K562 (cell line): ENCODE measurements around the gene ZNF189. TPM values are rescaled to one million over a fixed set of nuclear protein-coding genes. Genes with fewer than 3 reads are reported as not detected.

Source experiments
- ATAC-seq: fragments of 200-7000 bp; cut with Tn5 transposase; 3 replicates; pipeline ENCODE4 v1.9.1; 2020; ENCODE audit warnings: moderate library complexity
- BruUV-seq: library from RNA; stranded (reverse); fragments of 400-500 nt; replicated peaks from 2 replicates; lab custom pipeline; 2021; lab: Mats Ljungman, UMichigan
- CTCF ChIA-PET: fragments of 300-600 bp; formaldehyde crosslinking; extraction: SDS; loops from one replicate; lab custom pipeline; 2021; ENCODE audit warnings: low intra/inter-chr PET ratio; lab: Yijun Ruan, JAX
- POLR2A ChIA-PET: fragments of 300-600, 350-650 bp; sonication (Branson Sonifier 250); formaldehyde crosslinking; extraction: SDS; loops from one replicate; lab custom pipeline; 2021; ENCODE audit warnings: antibody characterized with exemption, inconsistent platforms; lab: Yijun Ruan, JAX
- DNase-seq, 4 experiments: peaks; one replicate each; pipeline versions ENCODE4 v3.0.0 to v3.0.0-alpha.2; 2011 to 2018; ENCODE audit warnings: low spot score in 3 of 4, mixed read lengths in 3 of 4; ENCODE audit errors: extremely low read depth in 1 of 4
- FAIRE-seq: peaks from 2 replicates; lab custom pipeline; 2011; peaks lifted over from hg19 to GRCh38; lab: Jason Lieb, UNC
- H2AFZ ChIP-seq: 2 replicates; pipeline ENCODE4 v1.6.0; 2011; ENCODE audit warnings: low read depth, low read length, control low read depth, inconsistent platforms
- H3K27ac ChIP-seq: fragments of 200-600 bp; 3 replicates; pipeline ENCODE4 v1.8.0; 2011; ENCODE audit warnings: low read depth, mild to moderate bottlenecking, control low read depth, inconsistent platforms, low read length, moderate library complexity, mixed read lengths; ENCODE audit errors: extremely low read depth
- H3K27me3 ChIP-seq, 2 experiments: fragments of 300-600 bp in 1 of 2; 2 replicates in 1 of 2; 3 replicates in 1 of 2; pipeline versions ENCODE4 v1.6.0 to v1.8.0; 2011; ENCODE audit warnings: inconsistent platforms in 2 of 2, low read length in 2 of 2, mild to moderate bottlenecking in 1 of 2, mixed read lengths in 1 of 2, moderate library complexity in 1 of 2; ENCODE audit not compliant: control insufficient read depth in 2 of 2, insufficient read depth in 2 of 2
- H3K36me3 ChIP-seq: fragments of 300-600 bp; 3 replicates; pipeline ENCODE4 v1.8.0; 2011; ENCODE audit warnings: mild to moderate bottlenecking, low read length, inconsistent platforms; ENCODE audit not compliant: control insufficient read depth, insufficient read depth
- H3K4me1 ChIP-seq, 2 experiments: fragments of 200-600 bp in 1 of 2; replicated peaks in 1 of 2; 2 replicates in 1 of 2; 3 replicates in 1 of 2; pipeline versions ENCODE4 v1.5.1 to v1.8.0; 2011; ENCODE audit warnings: inconsistent platforms in 2 of 2, low read length in 2 of 2, mild to moderate bottlenecking in 1 of 2, mixed read lengths in 1 of 2, moderate library complexity in 1 of 2; ENCODE audit not compliant: control insufficient read depth in 2 of 2, insufficient read depth in 2 of 2
- H3K4me2 ChIP-seq: 2 replicates; pipeline ENCODE4 v1.6.1; 2011; ENCODE audit warnings: low read length, control low read depth, inconsistent platforms, mixed read lengths; ENCODE audit not compliant: insufficient read depth
- H3K4me3 ChIP-seq: fragments of 200-600 bp; sonication (generic), shearing (Covaris generic); 2 replicates; pipeline ENCODE4 v1.5.1; 2016; ENCODE audit warnings: control low read depth, inconsistent platforms
- H3K79me2 ChIP-seq: fragments of 200-600 bp; 3 replicates; pipeline ENCODE4 v1.8.0; 2011; ENCODE audit warnings: low read length, inconsistent platforms; ENCODE audit not compliant: control insufficient read depth, insufficient read depth
- H3K9ac ChIP-seq, 2 experiments: 2 replicates each; pipeline versions ENCODE4 v1.6.0 to v1.6.1; 2011; ENCODE audit warnings: low read depth in 2 of 2, low read length in 2 of 2, control low read depth in 1 of 2, inconsistent platforms in 1 of 2, mild to moderate bottlenecking in 1 of 2, mixed read lengths in 1 of 2; ENCODE audit not compliant: insufficient read depth in 1 of 2
- H3K9me1 ChIP-seq: one replicate; pipeline ENCODE4 v1.6.0; 2011; ENCODE audit warnings: inconsistent platforms, mild to moderate bottlenecking, low read length, moderate library complexity; ENCODE audit not compliant: control insufficient read depth, insufficient read depth
- H3K9me3 ChIP-seq: replicated peaks from 2 replicates; pipeline ENCODE4 v1.5.1; 2011; ENCODE audit warnings: low read depth, low read length, inconsistent platforms; ENCODE audit not compliant: control insufficient read depth, insufficient read depth
- H4K20me1 ChIP-seq: replicated peaks from 2 replicates; pipeline ENCODE4 v1.6.1; 2011; ENCODE audit warnings: low read length, inconsistent platforms, mixed read lengths; ENCODE audit not compliant: control insufficient read depth, insufficient read depth
- ASH1L ChIP-seq: fragments of 450-650 bp; IDR thresholded peaks from 2 replicates; pipeline ENCODE4 v1.6.1; 2018; ENCODE audit warnings: borderline replicate concordance, mild to moderate bottlenecking, low read depth; ENCODE audit not compliant: partially characterized antibody
- FOXA1 ChIP-seq: fragments of 450-650 bp; IDR thresholded peaks from 2 replicates; pipeline ENCODE4 v1.6.1; 2016; ENCODE audit warnings: mild to moderate bottlenecking, borderline replicate concordance
- FOXK1 ChIP-seq: sonication (generic); formaldehyde crosslinking; IDR thresholded peaks from 2 replicates; pipeline ENCODE4 v1.8.0; 2022; ENCODE audit warnings: missing genetic modification reagents, mild to moderate bottlenecking, borderline replicate concordance
- HNRNPK ChIP-seq: fragments of 200-400 bp; formaldehyde crosslinking; IDR thresholded peaks from one replicate; pipeline ENCODE4 v1.6.1; 2018; ENCODE audit warnings: mild to moderate bottlenecking, low read depth, low read length; ENCODE audit not compliant: poor library complexity, severe bottlenecking
- KDM1A ChIP-seq, 2 experiments: fragments of 450-650 bp; IDR thresholded peaks; 2 replicates each; pipeline ENCODE4 v1.6.1; 2016; ENCODE audit warnings: mild to moderate bottlenecking in 2 of 2
- KLF16 ChIP-seq: IDR thresholded peaks from 2 replicates; pipeline ENCODE4 v1.6.1; 2016; ENCODE audit warnings: antibody characterized with exemption
- SIX5 ChIP-seq, 2 experiments: IDR thresholded peaks; 2 replicates each; pipeline ENCODE4 v1.6.1; 2011; ENCODE audit warnings: low read length in 2 of 2, borderline replicate concordance in 1 of 2, low read depth in 1 of 2, mild to moderate bottlenecking in 1 of 2, moderate library complexity in 1 of 2; ENCODE audit not compliant: insufficient read depth in 1 of 2
- SMAD4 ChIP-seq: fragments of 250-450 bp; sonication (Bioruptor Pico); conservative IDR thresholded peaks from 2 replicates; pipeline ENCODE4 v1.8.0; 2021; ENCODE audit warnings: inconsistent platforms, mild to moderate bottlenecking, moderate library complexity
- SMARCB1 ChIP-seq: IDR thresholded peaks from 2 replicates; pipeline ENCODE4 v1.6.1; 2011; ENCODE audit warnings: improper control_type of control experiment, low read depth; ENCODE audit not compliant: insufficient read length
- SREBF1 ChIP-seq: fragments of 150-350 bp; IDR thresholded peaks from 2 replicates; pipeline ENCODE4 v1.6.1; 2014; ENCODE audit warnings: antibody characterized with exemption, low read depth, low read length, borderline replicate concordance
- TARDBP ChIP-seq: fragments of 450-650 bp; IDR thresholded peaks from 2 replicates; pipeline ENCODE4 v1.6.1; 2016
- XRCC5 ChIP-seq: fragments of 200-400 bp; formaldehyde crosslinking; IDR thresholded peaks from 2 replicates; pipeline ENCODE4 v1.6.1; 2017; ENCODE audit warnings: low read depth, mild to moderate bottlenecking, low read length
- ZEB2 ChIP-seq: fragments of 450-650 bp; IDR thresholded peaks from 2 replicates; pipeline ENCODE4 v1.6.1; 2016
- ZNF133 ChIP-seq: fragments of 250-450 bp; sonication (Bioruptor Pico); IDR thresholded peaks from 2 replicates; pipeline ENCODE4 v1.4.0; 2020; ENCODE audit warnings: mild to moderate bottlenecking
- ZNF324 ChIP-seq: fragments of 250-450 bp; sonication (Bioruptor Pico); IDR thresholded peaks from 2 replicates; pipeline ENCODE4 v1.4.0; 2020; ENCODE audit warnings: mild to moderate bottlenecking
- ZNF408 ChIP-seq: fragments of 250-450 bp; sonication (Bioruptor Pico); IDR thresholded peaks from 2 replicates; pipeline ENCODE4 v1.4.0; 2020; ENCODE audit warnings: low read depth, mild to moderate bottlenecking, moderate library complexity
- ZNF41 ChIP-seq: fragments of 250-450 bp; sonication (Bioruptor Pico); conservative IDR thresholded peaks from 2 replicates; pipeline ENCODE4 v1.4.0; 2020; ENCODE audit warnings: mild to moderate bottlenecking
- ZNF764 ChIP-seq: fragments of 250-450 bp; sonication (Bioruptor Pico); IDR thresholded peaks from 2 replicates; pipeline ENCODE4 v1.4.0; 2020; ENCODE audit warnings: low read depth, mild to moderate bottlenecking, moderate library complexity
- WGBS: fragments of 100-300 bp; shearing (Covaris generic); methylation state at CpG from one replicate; pipeline ENCODE4 v1.1.6; 2016; ENCODE audit warnings: low coverage, mixed read lengths; ENCODE audit not compliant: insufficient coverage; ENCODE audit errors: missing lambda C conversion rate; 5-methylcytosine and 5-hydroxymethylcytosine counted together
- in situ Hi-C: fragments of 300-500 bp; cut with MboI; formaldehyde crosslinking; loops from 4 replicates; pipeline ENCODE4 v1.15.0; 2018; ENCODE audit warnings: inconsistent platforms, mixed read lengths
- intact Hi-C: fragments of 100-400 bp; cut with micrococcal nuclease; formaldehyde crosslinking; loops from 2 replicates; pipeline ENCODE4 v1.14.2; 2022
- polyA plus RNA-seq, 8 experiments: library from polyadenylated mRNA; depleted of rRNA in 4 of 8; stranded (reverse) in 5 of 8; unstranded in 3 of 8; fragments of >200 nt; fragmentation: Nextera tagmentation in 2 of 8; fragmentation: Illumina TruSeq in 1 of 8; extraction: Ambion mirVana in 2 of 8; extraction: Trizol in 1 of 8; gene quantifications; 2 replicates each; pipeline versions ENCODE4 v1.2.1 to v1.2.3, GENCODE V29; 2011 to 2014; ENCODE audit warnings: inconsistent platforms in 1 of 8, missing spikeins in 1 of 8
- total RNA-seq, 7 experiments: library from RNA; depleted of rRNA in 6 of 7; stranded (reverse); fragments of >200 nt in 6 of 7; fragmentation: Illumina TruSeq in 2 of 7; extraction: Trizol in 2 of 7; gene quantifications; 2 replicates each; pipeline versions ENCODE4 v1.2.1 to v1.2.3, GENCODE V29; 2011 to 2021; ENCODE audit warnings: low replicate concordance in 1 of 7
- TF ChIP-seq, protein P1 (sequence below): sonication (generic); formaldehyde crosslinking; IDR thresholded peaks from 2 replicates; pipeline ENCODE4 v1.8.1; 2023; ENCODE audit warnings: missing genetic modification reagents, mild to moderate bottlenecking, borderline replicate concordance

ZNF189 gene
- total and polyA plus RNA-seq, 9 of the 15 experiments (the other 6 are each of a cell fraction or from before 2014, with no cell fraction given): 2.4 to 15.3 (median 6.4) TPM

DNA sequence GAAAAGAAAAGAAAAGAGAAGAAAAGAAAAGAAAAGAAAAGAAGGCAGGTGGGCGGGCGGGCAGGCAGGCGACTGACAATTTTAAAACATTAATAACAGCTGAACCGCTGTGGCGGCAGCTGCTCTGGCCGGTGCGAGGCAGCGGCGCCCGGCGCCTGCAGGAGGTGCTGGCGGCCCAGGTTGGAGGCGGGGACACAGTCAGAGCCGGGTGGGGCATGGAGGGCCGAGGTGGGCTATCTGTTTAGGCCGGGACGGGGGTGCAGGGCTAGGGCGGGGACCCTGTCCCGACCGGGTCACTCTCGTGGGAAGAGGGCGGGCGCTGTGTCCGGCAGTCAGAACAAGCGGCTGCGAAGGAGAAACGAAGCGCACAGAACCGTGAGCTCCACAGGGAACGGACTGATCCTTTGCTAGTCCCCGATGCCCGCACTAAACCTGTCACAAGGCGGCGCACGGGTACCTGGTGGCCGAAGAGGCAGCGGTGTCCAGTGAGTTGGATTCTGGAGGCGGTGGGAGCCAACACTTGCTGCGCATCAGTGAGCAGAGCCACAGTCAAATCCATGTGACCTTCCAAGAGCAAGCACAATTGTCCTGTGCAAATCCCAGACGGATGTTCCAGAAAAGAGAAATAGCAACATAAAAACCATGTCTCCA, 50.5 kb downstream of the ZNF189 start:
- WGBS: 2% methylated on average over 30 of the region's 40 CpGs
- POLR2A ChIA-PET: interaction anchor here (1.1 kb wide), 1 partner anchor 23 kb away, joined by 4 read pairs; no protein-coding TSS in a partner anchor
- Histone ChIP-seq H3K4me2 (peak overlapping the region; percentile 79), H2AFZ (peak overlapping the region; percentile 96), H3K9me3 (no peaks in the 10 kb centered on the region), H3K27me3 (no peaks in the 10 kb centered on the region), H3K4me1 (peaks cover 0 to 6% of the 10 kb centered on the region in 2 experiments; a peak in 1 of 5 replicates), H3K9me1 (no peaks in the 10 kb centered on the region), H3K36me3 (no peaks in the 10 kb centered on the region), H3K4me3 (peak overlapping the region; percentile 67), H3K27ac (0 out of 3 replicates have a peak overlapping the region, but pooled peaks have one; percentile 26), H3K79me2 (no peaks in the 10 kb centered on the region), H3K9ac (peak overlapping the region; percentile 54 to 95; a peak in 3 of 4 replicates), H4K20me1 (no peaks in the 10 kb centered on the region)
- CTCF ChIA-PET: interaction anchor here (0.6 to 1.8 kb wide), 5 partner anchors 32 to 118 kb away, joined by 3 to 15 read pairs (median 5); partner anchors contain the start of gene RNF20
- intact Hi-C loops: loop anchor here (1.0 to 5.0 kb wide), 4 partner anchors 52 to 137 kb away; partner anchors contain the start of genes MRPL50 and ZNF189
- no TSS peak for BruUV-seq
- FAIRE-seq: peak; percentile 69
- DNase-seq: peak; percentile 72 to 86 (median 78)
- in situ Hi-C loops: loop anchor here (5.0 kb wide), 1 partner anchor 83 kb away; the partner anchor contains the start of gene RNF20
- peak; percentile 100 for ATAC-seq
- TF ChIP-seq ZEB2: peak; percentile 22; the same call in 1 of the 2 replicates
- peak; percentile 77 for TF ChIP-seq XRCC5
- TF ChIP-seq SREBF1: no peak
- no peak for TF ChIP-seq SIX5 (IDR thresholded peaks at IDR 0.05; ENCODE audit: borderline replicate concordance in 1 of 2, insufficient read depth in 1 of 2, low read depth in 1 of 2, low read length in 2 of 2)
- TF ChIP-seq TARDBP: no peak
- no peak for TF ChIP-seq ZNF324 (CRISPR knock-in tag)
- no peak for TF ChIP-seq ASH1L
- no peak for TF ChIP-seq KDM1A (IDR thresholded peaks at IDR 0.05)
- TF ChIP-seq KLF16: peak; percentile 65; the same call in 1 of the 2 replicates
- TF ChIP-seq FOXK1 (CRISPR knock-in tag): no peak
- TF ChIP-seq ZNF764 (CRISPR knock-in tag): peak; percentile 95
- TF ChIP-seq ZNF133: no peak
- TF ChIP-seq ZNF408 (CRISPR knock-in tag): no peak
- TF ChIP-seq SMAD4 (CRISPR knock-in tag): 0 out of 2 replicates have a peak, but pooled peaks have one; percentile 28
- no peak for TF ChIP-seq FOXA1
- TF ChIP-seq ZNF41 (CRISPR knock-in tag): no peak
- TF ChIP-seq SMARCB1: no peak
- TF ChIP-seq HNRNPK: no peak
- TF ChIP-seq, protein P1, sequence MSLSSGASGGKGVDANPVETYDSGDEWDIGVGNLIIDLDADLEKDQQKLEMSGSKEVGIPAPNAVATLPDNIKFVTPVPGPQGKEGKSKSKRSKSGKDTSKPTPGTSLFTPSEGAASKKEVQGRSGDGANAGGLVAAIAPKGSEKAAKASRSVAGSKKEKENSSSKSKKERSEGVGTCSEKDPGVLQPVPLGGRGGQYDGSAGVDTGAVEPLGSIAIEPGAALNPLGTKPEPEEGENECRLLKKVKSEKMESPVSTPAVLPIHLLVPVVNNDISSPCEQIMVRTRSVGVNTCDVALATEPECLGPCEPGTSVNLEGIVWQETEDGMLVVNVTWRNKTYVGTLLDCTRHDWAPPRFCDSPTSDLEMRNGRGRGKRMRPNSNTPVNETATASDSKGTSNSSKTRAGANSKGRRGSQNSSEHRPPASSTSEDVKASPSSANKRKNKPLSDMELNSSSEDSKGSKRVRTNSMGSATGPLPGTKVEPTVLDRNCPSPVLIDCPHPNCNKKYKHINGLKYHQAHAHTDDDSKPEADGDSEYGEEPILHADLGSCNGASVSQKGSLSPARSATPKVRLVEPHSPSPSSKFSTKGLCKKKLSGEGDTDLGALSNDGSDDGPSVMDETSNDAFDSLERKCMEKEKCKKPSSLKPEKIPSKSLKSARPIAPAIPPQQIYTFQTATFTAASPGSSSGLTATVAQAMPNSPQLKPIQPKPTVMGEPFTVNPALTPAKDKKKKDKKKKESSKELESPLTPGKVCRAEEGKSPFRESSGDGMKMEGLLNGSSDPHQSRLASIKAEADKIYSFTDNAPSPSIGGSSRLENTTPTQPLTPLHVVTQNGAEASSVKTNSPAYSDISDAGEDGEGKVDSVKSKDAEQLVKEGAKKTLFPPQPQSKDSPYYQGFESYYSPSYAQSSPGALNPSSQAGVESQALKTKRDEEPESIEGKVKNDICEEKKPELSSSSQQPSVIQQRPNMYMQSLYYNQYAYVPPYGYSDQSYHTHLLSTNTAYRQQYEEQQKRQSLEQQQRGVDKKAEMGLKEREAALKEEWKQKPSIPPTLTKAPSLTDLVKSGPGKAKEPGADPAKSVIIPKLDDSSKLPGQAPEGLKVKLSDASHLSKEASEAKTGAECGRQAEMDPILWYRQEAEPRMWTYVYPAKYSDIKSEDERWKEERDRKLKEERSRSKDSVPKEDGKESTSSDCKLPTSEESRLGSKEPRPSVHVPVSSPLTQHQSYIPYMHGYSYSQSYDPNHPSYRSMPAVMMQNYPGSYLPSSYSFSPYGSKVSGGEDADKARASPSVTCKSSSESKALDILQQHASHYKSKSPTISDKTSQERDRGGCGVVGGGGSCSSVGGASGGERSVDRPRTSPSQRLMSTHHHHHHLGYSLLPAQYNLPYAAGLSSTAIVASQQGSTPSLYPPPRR (CRISPR knock-in tag): no peak
